DOHH2 (cell line): Measurements from ENCODE around the gene CLMN.

Source experiments
- H3F3A ChIP-seq: fragments of 200-600 bp; sonication (generic), shearing (Covaris generic); 2 replicates; pipeline ENCODE4 v1.6.0; 2016; ENCODE audit warnings: antibody characterized with exemption, mild to moderate bottlenecking; ENCODE audit not compliant: control insufficient read depth, insufficient read depth
- H3K27ac ChIP-seq: fragments of 200-600 bp; sonication (generic); 2 replicates; pipeline ENCODE4 v1.5.1; 2014; ENCODE audit warnings: low read depth, mild to moderate bottlenecking, low read length, moderate library complexity
- H3K27me3 ChIP-seq: fragments of 200-600 bp; sonication (generic); 2 replicates; pipeline ENCODE4 v1.6.1; 2014; ENCODE audit warnings: mild to moderate bottlenecking, low read length, mixed read lengths; ENCODE audit not compliant: control insufficient read depth
- H3K36me3 ChIP-seq: fragments of 200-600 bp; sonication (generic); 2 replicates; pipeline ENCODE4 v1.6.1; 2014; ENCODE audit warnings: mild to moderate bottlenecking, low read length, moderate library complexity, mixed read lengths; ENCODE audit not compliant: control insufficient read depth
- H3K4me1 ChIP-seq: fragments of 200-600 bp; sonication (generic); 2 replicates; pipeline ENCODE4 v1.6.1; 2014; ENCODE audit warnings: mild to moderate bottlenecking, low read length, mixed read lengths; ENCODE audit not compliant: control insufficient read depth
- H3K4me2 ChIP-seq: fragments of 200-600 bp; sonication (generic); 2 replicates; pipeline ENCODE4 v1.6.0; 2014; ENCODE audit warnings: mild to moderate bottlenecking, low read length, moderate library complexity
- H3K4me3 ChIP-seq: fragments of 200-600 bp; sonication (generic); 2 replicates; pipeline ENCODE4 v1.5.1; 2014; ENCODE audit warnings: mild to moderate bottlenecking, low read length, mixed read lengths
- H3K79me2 ChIP-seq: fragments of 200-600 bp; sonication (generic); 2 replicates; pipeline ENCODE4 v1.6.1; 2014; ENCODE audit warnings: mild to moderate bottlenecking, low read length, mixed read lengths; ENCODE audit not compliant: control insufficient read depth
- H3K9me2 ChIP-seq: fragments of 200-600 bp; sonication (generic); replicated peaks from 2 replicates; pipeline ENCODE4 v1.6.1; 2014; ENCODE audit warnings: mild to moderate bottlenecking, low read length, mixed read lengths; ENCODE audit not compliant: control insufficient read depth
- H3K9me3 ChIP-seq: fragments of 200-600 bp; sonication (generic); 2 replicates; pipeline ENCODE4 v1.6.1; 2014; ENCODE audit warnings: antibody characterized with exemption, low read length, mixed read lengths; ENCODE audit not compliant: control insufficient read depth, insufficient read depth
- H4K20me1 ChIP-seq: fragments of 200-600 bp; sonication (generic); 2 replicates; pipeline ENCODE4 v1.6.0; 2014; ENCODE audit warnings: low read depth, mild to moderate bottlenecking, antibody characterized with exemption, low read length, moderate library complexity; ENCODE audit not compliant: control insufficient read depth, insufficient read depth
- EZH2phosphoT487 ChIP-seq: fragments of 200-600 bp; sonication (generic); IDR thresholded peaks from 2 replicates; pipeline ENCODE4 v1.6.1; 2017; ENCODE audit warnings: borderline replicate concordance, mild to moderate bottlenecking, antibody characterized with exemption, low read length, moderate library complexity, mixed read lengths
- TF ChIP-seq, protein P1 (sequence below): fragments of 200-600 bp; sonication (generic); IDR thresholded peaks from one replicate; pipeline ENCODE4 v1.5.1; 2014; ENCODE audit warnings: antibody characterized with exemption, mild to moderate bottlenecking, low read depth, low read length; ENCODE audit not compliant: poor library complexity, severe bottlenecking

The CLMN gene

DNA sequence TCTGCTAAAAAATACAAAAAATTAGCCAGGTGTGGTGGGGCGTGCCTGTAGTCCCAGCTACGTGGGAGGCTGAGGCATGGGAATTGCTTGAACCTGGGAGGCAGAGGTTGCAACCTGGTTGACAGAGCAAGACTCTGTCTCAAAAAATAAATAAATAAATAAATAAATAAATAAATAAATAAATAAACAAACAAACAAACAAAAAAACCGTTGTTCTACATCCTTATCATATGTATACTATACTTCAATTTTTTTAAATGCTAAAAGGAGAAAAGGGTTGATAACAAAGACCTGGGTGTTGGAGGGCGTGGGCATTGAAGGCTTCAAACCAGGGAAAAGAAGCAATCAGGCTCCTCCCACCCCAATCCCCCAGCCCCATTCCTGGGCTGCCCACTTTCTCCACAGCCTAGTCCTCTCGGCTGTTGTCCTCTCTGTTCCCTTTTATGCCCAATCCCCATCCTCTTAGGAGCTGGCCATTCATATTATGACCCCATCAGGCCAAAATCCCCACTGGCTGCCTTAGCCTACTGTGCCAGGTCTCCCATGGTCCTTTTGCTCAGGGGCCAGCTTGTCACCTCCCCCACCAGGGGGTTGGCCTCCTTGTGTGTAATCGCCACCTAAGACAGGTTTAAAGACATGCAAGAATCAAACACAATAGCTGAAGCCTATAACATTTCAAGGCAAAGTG lies 30.2 kb downstream of the CLMN start:
- H3K9me2 ChIP-seq = no peaks in the 10 kb centered on the region
- H3K9me3 ChIP-seq = no peaks in the 10 kb centered on the region
- H3K4me3 ChIP-seq = no peak overlapping the region
- no peaks in the 10 kb centered on the region for H3K36me3 ChIP-seq
- no peaks in the 10 kb centered on the region for H3F3A ChIP-seq
- no peak overlapping the region for H3K27ac ChIP-seq
- H3K79me2 ChIP-seq = no peaks in the 10 kb centered on the region
- TF ChIP-seq, protein P1, sequence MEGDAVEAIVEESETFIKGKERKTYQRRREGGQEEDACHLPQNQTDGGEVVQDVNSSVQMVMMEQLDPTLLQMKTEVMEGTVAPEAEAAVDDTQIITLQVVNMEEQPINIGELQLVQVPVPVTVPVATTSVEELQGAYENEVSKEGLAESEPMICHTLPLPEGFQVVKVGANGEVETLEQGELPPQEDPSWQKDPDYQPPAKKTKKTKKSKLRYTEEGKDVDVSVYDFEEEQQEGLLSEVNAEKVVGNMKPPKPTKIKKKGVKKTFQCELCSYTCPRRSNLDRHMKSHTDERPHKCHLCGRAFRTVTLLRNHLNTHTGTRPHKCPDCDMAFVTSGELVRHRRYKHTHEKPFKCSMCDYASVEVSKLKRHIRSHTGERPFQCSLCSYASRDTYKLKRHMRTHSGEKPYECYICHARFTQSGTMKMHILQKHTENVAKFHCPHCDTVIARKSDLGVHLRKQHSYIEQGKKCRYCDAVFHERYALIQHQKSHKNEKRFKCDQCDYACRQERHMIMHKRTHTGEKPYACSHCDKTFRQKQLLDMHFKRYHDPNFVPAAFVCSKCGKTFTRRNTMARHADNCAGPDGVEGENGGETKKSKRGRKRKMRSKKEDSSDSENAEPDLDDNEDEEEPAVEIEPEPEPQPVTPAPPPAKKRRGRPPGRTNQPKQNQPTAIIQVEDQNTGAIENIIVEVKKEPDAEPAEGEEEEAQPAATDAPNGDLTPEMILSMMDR = no peak
- no peak for TF ChIP-seq EZH2phosphoT487
- H3K4me2 ChIP-seq = no peak overlapping the region
- no peaks in the 10 kb centered on the region for H4K20me1 ChIP-seq
- no peaks in the 10 kb centered on the region for H3K4me1 ChIP-seq
- peaks cover 11% of the 10 kb centered on the region for H3K27me3 ChIP-seq

DNA sequence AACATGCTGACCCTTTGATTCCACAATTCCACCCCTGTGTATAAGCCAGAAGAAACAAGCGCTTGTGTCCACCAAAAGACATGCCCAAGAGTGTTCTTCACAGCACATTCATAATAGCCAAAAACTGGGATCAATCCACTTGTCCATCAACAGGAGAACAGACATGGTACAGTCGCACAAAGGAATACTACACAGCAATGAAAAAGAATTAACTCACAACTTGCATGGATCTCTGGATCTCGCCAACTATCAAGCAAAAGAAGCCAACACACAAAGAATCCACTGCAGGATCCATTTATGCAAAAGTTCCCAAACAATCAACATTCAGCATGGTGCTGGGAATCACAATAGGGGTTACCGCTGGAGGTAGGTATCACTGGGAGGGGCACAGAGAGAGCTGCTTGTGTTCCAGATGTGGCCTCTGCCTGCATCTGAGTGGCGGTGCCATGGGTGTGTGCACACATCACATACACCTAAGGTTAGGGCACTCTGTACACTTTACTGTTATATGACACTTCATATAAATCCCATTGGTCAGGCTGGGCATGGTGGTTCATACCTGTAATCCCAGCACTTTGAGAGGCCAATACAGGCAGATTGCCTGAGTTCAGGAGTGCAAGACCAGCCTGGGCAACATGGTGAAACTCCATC lies 30.9 kb downstream of the CLMN start:
- Histone ChIP-seq H3K36me3 (no peaks in the 10 kb centered on the region), H3K4me1 (no peaks in the 10 kb centered on the region), H3F3A (no peaks in the 10 kb centered on the region), H3K27ac (no peak overlapping the region), H3K4me3 (no peak overlapping the region), H3K79me2 (no peaks in the 10 kb centered on the region), H3K9me2 (no peaks in the 10 kb centered on the region), H3K27me3 (peaks cover 11% of the 10 kb centered on the region), H3K4me2 (no peak overlapping the region), H4K20me1 (no peaks in the 10 kb centered on the region), H3K9me3 (no peaks in the 10 kb centered on the region)
- no peak for TF ChIP-seq EZH2phosphoT487
- TF ChIP-seq, protein P1 = no peak

DNA sequence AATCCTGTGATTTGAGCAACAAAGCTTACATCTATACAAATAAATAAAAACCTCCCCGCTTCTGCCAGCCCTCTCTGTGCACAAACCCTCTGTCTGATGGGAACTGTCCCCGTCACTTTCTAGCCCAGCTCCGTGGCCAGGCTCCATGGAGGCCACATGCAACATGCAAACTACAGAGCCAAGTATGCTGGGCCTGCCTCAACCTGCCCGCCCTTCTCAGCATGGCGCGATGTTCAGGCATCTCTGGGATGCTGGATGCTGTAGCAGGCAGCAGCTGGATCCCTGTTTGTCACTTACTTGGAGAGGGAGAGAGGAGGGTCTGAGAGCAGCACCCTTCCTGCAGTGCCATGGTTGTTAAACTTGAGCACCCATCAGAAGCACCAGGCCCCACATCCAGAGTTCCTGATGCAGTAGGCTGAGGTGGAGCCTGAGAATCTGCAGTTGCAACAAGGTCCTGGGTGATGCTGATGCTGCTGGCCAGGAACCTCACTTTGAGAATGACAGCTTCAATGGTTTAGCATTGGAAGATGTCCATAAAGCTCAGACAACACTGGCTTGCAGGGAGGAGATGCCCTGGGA lies 32.4 kb downstream of the CLMN start:
- Histone ChIP-seq H3K4me1 (no peaks in the 10 kb centered on the region), H4K20me1 (no peaks in the 10 kb centered on the region), H3K27ac (no peak overlapping the region), H3K4me2 (no peak overlapping the region), H3F3A (no peaks in the 10 kb centered on the region), H3K9me3 (no peaks in the 10 kb centered on the region), H3K4me3 (no peak overlapping the region), H3K36me3 (no peaks in the 10 kb centered on the region), H3K79me2 (no peaks in the 10 kb centered on the region), H3K27me3 (peaks cover 14% of the 10 kb centered on the region), H3K9me2 (no peaks in the 10 kb centered on the region)
- TF ChIP-seq EZH2phosphoT487 = no peak
- TF ChIP-seq, protein P1 = no peak
